ENCODE data around the gene CYFIP1.
A peak's percentile ranks its signal among the peaks of the same experiment; 100 is the strongest.
"Not testable (repeated sequence)": the region's sequence is repeated elsewhere in the genome, so short reads cannot be mapped to it uniquely, and the experiment has no call there.

The CYFIP1 gene

GRCh38 chr15:22980189-22981050, at the start of gene CYFIP1:
CYFIP1 (minus strand) TSS chr15:22980368; CDS start chr15:22947285, 33,083 bp downstream.
- in situ Hi-C loops (cut with HindIII; ENCODE audit: low pct_unique_long_range_greater_than_20kb, low sequenced_read_pairs), result no loop called here
- no peak for TF ChIP-seq JUND (IDR thresholded peaks at IDR 0.05; ENCODE audit: low read depth)
- DNase-seq (ENCODE audit: low read depth in 1 of 2, low spot score in 1 of 2), result peak; percentile 89 to 97

GRCh38 chr15:23026218-23026617, 46.0 kb upstream of the CYFIP1 start:
- no peak for TF ChIP-seq JUND (IDR thresholded peaks at IDR 0.05; ENCODE audit: low read depth)

GRCh38 chr15:23022156-23022555, 42.0 kb upstream of the CYFIP1 start:
- DNase-seq (ENCODE audit: low read depth in 1 of 2, low spot score in 1 of 2), result no peak
- in situ Hi-C loops (cut with HindIII; ENCODE audit: low pct_unique_long_range_greater_than_20kb, low sequenced_read_pairs), result no loop called here
- no peak for TF ChIP-seq JUND (IDR thresholded peaks at IDR 0.05; ENCODE audit: low read depth)

More at GRCh38 chr15:23026218-23026617, 46.0 kb upstream of the CYFIP1 start:
- in situ Hi-C loops (cut with HindIII; ENCODE audit: low pct_unique_long_range_greater_than_20kb, low sequenced_read_pairs), result no loop called here
- DNase-seq (ENCODE audit: low read depth in 1 of 2, low spot score in 1 of 2), result no peak

DNA sequence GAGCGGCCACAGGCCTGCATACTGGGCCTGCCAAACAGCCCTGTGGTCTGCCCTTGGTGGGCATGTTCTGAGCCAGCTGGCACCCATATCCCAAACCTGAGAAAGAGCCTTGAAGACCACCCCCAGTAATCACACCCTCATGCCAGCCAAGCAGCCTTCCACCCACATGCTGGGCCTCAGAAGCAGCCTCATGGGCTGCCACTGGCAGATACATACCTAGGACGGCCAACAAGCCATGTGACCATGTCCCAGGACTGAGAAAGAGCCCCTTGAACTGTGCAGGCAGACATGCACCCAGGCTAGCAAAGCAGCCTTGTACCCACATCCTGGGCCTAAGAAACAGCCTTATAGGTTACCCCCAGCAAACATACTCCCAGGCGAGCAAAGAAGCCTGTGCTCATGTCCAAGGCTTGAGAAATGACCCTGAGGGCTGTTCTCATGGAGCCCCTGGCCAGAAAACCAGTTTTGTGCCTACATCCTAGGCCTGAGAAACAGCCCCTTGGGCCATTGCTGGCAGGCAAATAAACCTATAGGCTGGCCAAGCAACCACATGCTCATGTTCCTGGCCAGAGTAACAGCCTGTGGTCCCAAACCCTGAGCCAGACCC, 34.3 kb upstream of the CYFIP1 start:
- no peak for DNase-seq (ENCODE audit: low read depth in 1 of 2, low spot score in 1 of 2)
- no peak for TF ChIP-seq JUND (IDR thresholded peaks at IDR 0.05; ENCODE audit: low read depth)
- in situ Hi-C loops (cut with HindIII; ENCODE audit: low pct_unique_long_range_greater_than_20kb, low sequenced_read_pairs), result no loop called here

- no peak for TF ChIP-seq JUND (IDR thresholded peaks at IDR 0.05; ENCODE audit: low read depth)
- in situ Hi-C loops (cut with HindIII; ENCODE audit: low pct_unique_long_range_greater_than_20kb, low sequenced_read_pairs), result no loop called here
- no peak for DNase-seq (ENCODE audit: low read depth in 1 of 2, low spot score in 1 of 2)
Measured at GRCh38 chr15:23013681-23014080, 33.5 kb upstream of the CYFIP1 start.

- DNase-seq (ENCODE audit: low read depth in 1 of 2, low spot score in 1 of 2); in situ Hi-C loops (cut with HindIII; ENCODE audit: low pct_unique_long_range_greater_than_20kb, low sequenced_read_pairs): not testable (repeated sequence)
Measured at GRCh38 chr15:23012616-23013015, 32.4 kb upstream of the CYFIP1 start.

GRCh38 chr15:23003736-23004135, 23.6 kb upstream of the CYFIP1 start:
- TF ChIP-seq JUND (IDR thresholded peaks at IDR 0.05; ENCODE audit: low read depth), result no peak
- in situ Hi-C loops (cut with HindIII; ENCODE audit: low pct_unique_long_range_greater_than_20kb, low sequenced_read_pairs), result no loop called here
- no peak for DNase-seq (ENCODE audit: low read depth in 1 of 2, low spot score in 1 of 2)

- in situ Hi-C loops (cut with HindIII; ENCODE audit: low pct_unique_long_range_greater_than_20kb, low sequenced_read_pairs), result no loop called here
Measured at GRCh38 chr15:23002920-23003319, 22.8 kb upstream of the CYFIP1 start.

DNA sequence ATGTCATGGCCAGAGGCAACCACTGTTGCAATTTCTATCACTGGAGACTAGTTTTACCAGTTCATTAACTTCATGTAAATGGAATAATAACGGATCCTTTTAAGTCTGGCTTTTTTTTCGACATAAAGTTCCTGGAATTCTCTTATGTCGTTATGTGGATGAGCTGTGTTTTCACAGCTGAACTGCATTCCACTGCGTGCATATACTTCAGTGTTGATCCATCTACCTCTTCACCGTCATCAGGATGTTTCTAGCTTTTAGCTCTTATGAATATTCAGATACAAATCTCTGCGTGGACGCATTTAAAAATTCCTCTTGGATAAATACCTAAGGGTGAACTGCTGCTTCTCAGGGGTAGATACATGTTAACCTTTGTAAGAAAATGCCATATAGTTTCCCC, 15.6 kb upstream of the CYFIP1 start:
- TF ChIP-seq JUND (IDR thresholded peaks at IDR 0.05; ENCODE audit: low read depth), result no peak
- no peak for DNase-seq (ENCODE audit: low read depth in 1 of 2, low spot score in 1 of 2)
- in situ Hi-C loops (cut with HindIII; ENCODE audit: low pct_unique_long_range_greater_than_20kb, low sequenced_read_pairs), result no loop called here

More at GRCh38 chr15:23002920-23003319, 22.8 kb upstream of the CYFIP1 start:
- no peak for DNase-seq (ENCODE audit: low read depth in 1 of 2, low spot score in 1 of 2)
- TF ChIP-seq JUND (IDR thresholded peaks at IDR 0.05; ENCODE audit: low read depth), result no peak

DNA sequence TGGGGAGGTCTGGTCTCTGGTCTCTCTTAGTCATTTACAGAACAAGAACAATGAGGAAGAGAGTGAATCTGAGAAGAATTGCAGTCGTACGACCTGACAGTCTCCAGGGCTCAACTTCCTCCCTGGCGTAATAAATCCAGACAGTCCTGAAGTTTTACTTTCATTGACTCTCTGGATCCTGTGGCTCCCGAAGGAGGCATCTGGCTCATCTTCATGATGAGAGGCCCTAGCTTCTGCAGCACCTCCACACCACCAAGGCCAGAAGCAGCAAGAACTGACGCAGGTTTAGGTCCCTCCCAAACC, 11.8 kb upstream of the CYFIP1 start:
- DNase-seq (ENCODE audit: low read depth in 1 of 2, low spot score in 1 of 2), result no peak
- TF ChIP-seq JUND (IDR thresholded peaks at IDR 0.05; ENCODE audit: low read depth), result no peak
- in situ Hi-C loops (cut with HindIII; ENCODE audit: low pct_unique_long_range_greater_than_20kb, low sequenced_read_pairs), result no loop called here

GRCh38 chr15:22989576-22990477, 9.7 kb upstream of the CYFIP1 start:
- TF ChIP-seq JUND (IDR thresholded peaks at IDR 0.05; ENCODE audit: low read depth), result no peak
- in situ Hi-C loops (cut with HindIII; ENCODE audit: low pct_unique_long_range_greater_than_20kb, low sequenced_read_pairs), result no loop called here
- no peak for DNase-seq (ENCODE audit: low read depth in 1 of 2, low spot score in 1 of 2)

DNA sequence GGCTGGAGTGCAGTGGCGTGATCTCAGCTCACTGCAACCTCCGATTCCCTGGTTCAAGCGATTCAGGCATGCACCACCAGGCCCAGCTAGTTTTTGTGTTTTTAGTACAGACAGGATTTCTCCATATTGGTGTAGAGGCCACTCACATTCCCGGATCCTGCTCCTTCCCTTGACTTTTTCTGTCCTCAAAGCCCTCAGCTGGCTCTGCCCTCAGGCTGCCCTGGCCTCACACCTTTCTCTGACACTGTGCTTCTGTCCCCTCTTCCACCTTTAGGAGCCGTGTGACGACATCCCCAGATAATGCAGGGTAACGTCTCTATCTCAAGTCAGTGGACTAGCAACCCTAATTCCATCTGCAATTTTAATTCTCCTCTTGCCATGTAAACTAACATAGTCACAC, 8.6 kb upstream of the CYFIP1 start:
- no peak for DNase-seq (ENCODE audit: low read depth in 1 of 2, low spot score in 1 of 2)
- in situ Hi-C loops (cut with HindIII; ENCODE audit: low pct_unique_long_range_greater_than_20kb, low sequenced_read_pairs), result no loop called here
- TF ChIP-seq JUND (IDR thresholded peaks at IDR 0.05; ENCODE audit: low read depth), result no peak

GRCh38 chr15:22981931-22982330, 1.8 kb upstream of the CYFIP1 start:
- in situ Hi-C loops (cut with HindIII; ENCODE audit: low pct_unique_long_range_greater_than_20kb, low sequenced_read_pairs); DNase-seq (ENCODE audit: low read depth in 1 of 2, low spot score in 1 of 2): not testable (repeated sequence)
